Lung (tissue), 12 donors: ENCODE results near the gene CCDC146. TPM values are rescaled to one million over a fixed set of nuclear protein-coding genes. Genes with fewer than 3 reads are reported as not detected.

ENCODE experiments used
- ATAC-seq: fragments of 200-7000 bp; cut with Tn5 transposase; one replicate; pipeline ENCODE4 v1.9.1; 2020; ENCODE audit warnings: moderate number of reproducible peaks; ENCODE audit not compliant: insufficient read depth, low FRiP score
- DNase-seq, 3 donors: peaks; one replicate each; pipeline ENCODE4 v3.0.0-alpha.2; 2013 to 2017
- H3K27ac ChIP-seq, 2 donors: one replicate each; pipeline ENCODE4 v1.5.1; 2013; ENCODE audit warnings: mild to moderate bottlenecking in 2 of 2, moderate library complexity in 2 of 2, control low read depth in 1 of 2, inconsistent platforms in 1 of 2, low read depth in 1 of 2, low read length in 1 of 2
- H3K27me3 ChIP-seq, 3 donors: one replicate each; pipeline ENCODE4 v1.5.1; 2013; ENCODE audit warnings: low read length in 2 of 3; ENCODE audit not compliant: control insufficient read depth in 3 of 3, insufficient read depth in 3 of 3
- H3K36me3 ChIP-seq, 4 donors: one replicate each; pipeline ENCODE4 v1.5.1; 2013; ENCODE audit warnings: low read length in 4 of 4, mild to moderate bottlenecking in 1 of 4, moderate library complexity in 1 of 4; ENCODE audit not compliant: control insufficient read depth in 4 of 4, insufficient read depth in 4 of 4
- H3K4me1 ChIP-seq, 5 donors: one replicate each; pipeline ENCODE4 v1.5.1; 2013; ENCODE audit warnings: low read length in 5 of 5, mild to moderate bottlenecking in 2 of 5, moderate library complexity in 1 of 5; ENCODE audit not compliant: control insufficient read depth in 5 of 5, insufficient read depth in 5 of 5
- H3K4me3 ChIP-seq: one replicate; pipeline ENCODE4 v1.5.1; 2013; ENCODE audit warnings: mild to moderate bottlenecking, control low read depth, moderate library complexity
- H3K9ac ChIP-seq, 2 donors: one replicate each; pipeline ENCODE4 v1.5.1; 2013; ENCODE audit warnings: low read length in 2 of 2, control low read depth in 1 of 2; ENCODE audit not compliant: insufficient read depth in 1 of 2
- H3K9me3 ChIP-seq, 4 donors: one replicate each; pipeline ENCODE4 v1.5.1; 2013; ENCODE audit warnings: low read length in 3 of 4, mild to moderate bottlenecking in 1 of 4, moderate library complexity in 1 of 4; ENCODE audit not compliant: control insufficient read depth in 4 of 4, insufficient read depth in 3 of 4
- WGBS, 2 donors: extraction: QIAGEN DNeasy Blood & Tissue Kit; methylation state at CpG; one replicate each; pipeline ENCODE4 v1.1.7; 2013; 5-methylcytosine and 5-hydroxymethylcytosine counted together
- polyA plus RNA-seq, 2 donors: library from polyadenylated mRNA; stranded (reverse); fragments of 200-250 nt; gene quantifications; one replicate each; pipeline ENCODE4 v1.2.1, GENCODE V29; 2013
- total RNA-seq, 2 donors: library from RNA; depleted of rRNA in 1 of 2; stranded (reverse); fragments of >200 nt in 1 of 2; gene quantifications; one replicate each; pipeline ENCODE4 v1.2.1, GENCODE V29; 2014 to 2021
- TF ChIP-seq, protein P1 (sequence below): IDR thresholded peaks from 2 replicates; pipeline ENCODE4 v1.5.1; 2012; ENCODE audit warnings: mild to moderate bottlenecking; ENCODE audit errors: control extremely low read depth, extremely low read depth
- donor health status: control.
- donor health status: control.
- donor health status: Bipolar disorder and iron deficiency.
- donor health status: healthy.
- donor health status: DM: yes; HTN: yes; CAD: no.

The CCDC146 gene
- total and polyA plus RNA-seq, 4 donors = 8.4 to 29.6 (median 17.4) TPM

DNA sequence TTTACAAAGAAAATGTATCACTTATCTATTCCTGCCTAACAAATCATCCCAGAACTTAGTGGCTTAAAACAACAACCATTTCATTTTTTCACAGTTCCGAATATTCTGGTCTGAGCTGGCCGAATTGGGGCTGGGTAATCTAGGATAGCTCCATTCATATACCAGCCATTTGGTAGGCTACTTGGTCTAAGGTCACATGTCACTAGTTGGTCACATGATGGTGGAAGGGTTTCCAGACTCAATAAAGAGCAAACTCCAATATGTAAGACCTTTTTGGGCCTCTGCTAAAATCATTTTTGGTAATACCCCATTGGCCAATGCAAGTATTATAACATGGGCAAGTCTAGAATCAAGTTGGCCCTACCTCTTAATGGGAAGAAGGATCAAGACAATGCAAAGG is 132.5 kb downstream of the CCDC146 start:
- H3K4me1 ChIP-seq = peaks cover 0 to 5% (median 0%) of the 10 kb centered on the region in 5 donors
- no peaks in the 10 kb centered on the region for H3K27me3 ChIP-seq
- H3K9me3 ChIP-seq = no peaks in the 10 kb centered on the region
- peaks cover 0 to 3% (median 0%) of the 10 kb centered on the region in 4 donors for H3K36me3 ChIP-seq
- H3K4me3 ChIP-seq = no peak overlapping the region
- DNase-seq = no peak
- TF ChIP-seq, protein P1, sequence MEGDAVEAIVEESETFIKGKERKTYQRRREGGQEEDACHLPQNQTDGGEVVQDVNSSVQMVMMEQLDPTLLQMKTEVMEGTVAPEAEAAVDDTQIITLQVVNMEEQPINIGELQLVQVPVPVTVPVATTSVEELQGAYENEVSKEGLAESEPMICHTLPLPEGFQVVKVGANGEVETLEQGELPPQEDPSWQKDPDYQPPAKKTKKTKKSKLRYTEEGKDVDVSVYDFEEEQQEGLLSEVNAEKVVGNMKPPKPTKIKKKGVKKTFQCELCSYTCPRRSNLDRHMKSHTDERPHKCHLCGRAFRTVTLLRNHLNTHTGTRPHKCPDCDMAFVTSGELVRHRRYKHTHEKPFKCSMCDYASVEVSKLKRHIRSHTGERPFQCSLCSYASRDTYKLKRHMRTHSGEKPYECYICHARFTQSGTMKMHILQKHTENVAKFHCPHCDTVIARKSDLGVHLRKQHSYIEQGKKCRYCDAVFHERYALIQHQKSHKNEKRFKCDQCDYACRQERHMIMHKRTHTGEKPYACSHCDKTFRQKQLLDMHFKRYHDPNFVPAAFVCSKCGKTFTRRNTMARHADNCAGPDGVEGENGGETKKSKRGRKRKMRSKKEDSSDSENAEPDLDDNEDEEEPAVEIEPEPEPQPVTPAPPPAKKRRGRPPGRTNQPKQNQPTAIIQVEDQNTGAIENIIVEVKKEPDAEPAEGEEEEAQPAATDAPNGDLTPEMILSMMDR = no peak
- H3K9ac ChIP-seq = no peak overlapping the region
- no peak overlapping the region for H3K27ac ChIP-seq
- no peak for ATAC-seq
- WGBS, 2 donors = 89 to 94% methylated on average over 2 of the region's 2 CpGs

DNA sequence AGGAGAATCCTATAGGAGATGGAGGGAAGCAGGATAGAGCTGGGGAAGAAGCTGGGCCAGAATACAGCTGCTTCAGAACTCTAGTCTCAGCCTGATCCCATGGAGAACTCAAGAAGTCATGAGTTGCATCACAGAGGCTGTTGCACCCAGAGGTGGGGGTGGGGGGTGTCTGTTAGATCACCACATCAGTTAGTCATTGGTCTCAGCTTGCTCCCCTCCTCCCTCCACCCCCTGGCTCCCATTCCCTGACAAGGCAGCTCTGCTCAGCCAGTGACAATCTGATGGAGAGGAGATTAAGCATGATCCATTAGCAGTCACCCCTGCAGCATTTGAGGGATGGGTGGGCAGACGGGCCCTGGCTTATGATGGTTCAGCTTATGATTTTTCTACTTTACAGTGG is 135.6 kb downstream of the CCDC146 start:
- Histone ChIP-seq H3K27me3 (no peaks in the 10 kb centered on the region), H3K9ac (no peak overlapping the region), H3K4me3 (no peak overlapping the region), H3K27ac (no peak overlapping the region), H3K9me3 (no peaks in the 10 kb centered on the region), H3K4me1 (peaks cover 0 to 5% (median 0%) of the 10 kb centered on the region in 5 donors), H3K36me3 (peaks cover 0 to 3% (median 0%) of the 10 kb centered on the region in 4 donors)
- no peak for ATAC-seq
- TF ChIP-seq, protein P1 = no peak
- 94 to 96% methylated on average over 1 of the region's 1 CpG for WGBS, 2 donors
- DNase-seq = no peak

DNA sequence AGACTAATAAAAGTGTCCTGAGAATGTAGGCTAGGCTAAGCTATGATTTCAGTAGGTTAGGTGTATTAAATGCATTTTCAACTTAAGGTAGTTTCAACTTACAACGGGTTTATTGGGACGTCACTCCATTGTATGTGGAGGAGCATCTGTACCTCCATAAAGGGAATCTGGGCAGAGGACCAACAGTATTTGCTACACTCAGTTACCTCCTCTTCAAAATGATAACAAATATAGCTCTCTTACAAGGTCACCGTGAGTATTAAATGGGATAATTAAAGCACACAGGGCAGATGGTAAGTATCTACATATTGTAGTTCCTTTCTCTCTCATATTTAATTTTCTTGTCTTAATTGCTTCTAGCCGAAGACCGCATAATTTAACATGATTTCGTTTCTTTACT is 136.2 kb downstream of the CCDC146 start:
- Histone ChIP-seq H3K4me1 (peaks cover 0 to 5% (median 0%) of the 10 kb centered on the region in 5 donors), H3K9me3 (no peaks in the 10 kb centered on the region), H3K27me3 (no peaks in the 10 kb centered on the region), H3K4me3 (no peak overlapping the region), H3K27ac (peak overlapping the region in 1 of 2 donors; percentile 18), H3K36me3 (peaks cover 0 to 3% (median 0%) of the 10 kb centered on the region in 4 donors), H3K9ac (no peak overlapping the region)
- DNase-seq (no peak), ATAC-seq (no peak)
- TF ChIP-seq, protein P1 = no peak
- 97% methylated on average over 6 of the region's 6 CpGs for WGBS, 2 donors

DNA sequence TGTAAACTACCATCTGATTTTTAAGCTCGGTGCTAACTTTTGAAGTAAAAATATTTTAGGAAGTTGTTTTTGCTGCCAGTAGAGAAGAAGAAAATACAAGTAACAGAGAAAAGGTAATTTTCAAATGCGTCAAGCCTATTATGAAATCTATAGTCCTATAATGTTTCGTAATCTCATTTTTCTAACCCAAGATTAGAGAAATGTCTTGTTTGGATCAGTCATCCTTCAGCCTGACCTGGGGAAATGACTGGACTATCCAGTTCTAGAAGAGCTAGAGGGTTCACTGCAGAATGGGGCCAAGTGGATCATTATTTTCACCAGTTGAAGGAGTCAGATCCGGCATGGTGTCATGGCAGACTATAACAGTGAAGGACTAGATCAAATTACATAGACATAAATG is 139.9 kb downstream of the CCDC146 start:
- no peak for DNase-seq
- no peaks in the 10 kb centered on the region for H3K36me3 ChIP-seq
- no peak for ATAC-seq
- H3K27me3 ChIP-seq = no peaks in the 10 kb centered on the region
- H3K9me3 ChIP-seq = no peaks in the 10 kb centered on the region
- no peak overlapping the region for H3K27ac ChIP-seq
- no peak overlapping the region for H3K9ac ChIP-seq
- TF ChIP-seq, protein P1 = no peak
- H3K4me1 ChIP-seq = no peaks in the 10 kb centered on the region
- no peak overlapping the region for H3K4me3 ChIP-seq
- WGBS, 2 donors = 79 to 86% methylated on average over 4 of the region's 4 CpGs
